Measurements from ENCODE around the gene MINK1.

The MINK1 gene

GRCh38 chr17:4935650-4936049, 102.5 kb downstream of the MINK1 start:
- DNase-seq: no peak

DNA sequence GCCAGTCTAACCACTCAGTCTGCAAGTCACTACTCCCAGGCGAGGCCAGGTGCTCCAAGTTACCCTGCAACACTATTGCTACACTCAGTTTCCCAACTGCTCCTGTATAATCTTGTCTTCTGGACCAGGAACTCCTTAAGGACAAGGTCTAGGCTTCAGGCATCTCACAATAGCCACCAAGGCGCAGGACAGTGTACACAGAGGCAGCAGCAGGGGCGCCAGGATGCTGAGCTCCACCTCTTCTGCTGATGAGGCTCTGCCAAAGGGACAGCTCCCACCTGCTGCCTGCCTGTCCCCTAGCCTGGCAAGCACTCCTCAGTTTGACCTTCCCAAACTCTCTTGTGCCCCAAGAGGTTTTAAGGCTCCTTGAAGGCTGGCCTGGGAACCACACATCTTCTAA, 103.3 kb downstream of the MINK1 start:
- DNase-seq: no peak

GRCh38 chr17:4937553-4937952, 104.4 kb downstream of the MINK1 start:
- no peak for DNase-seq

DNA sequence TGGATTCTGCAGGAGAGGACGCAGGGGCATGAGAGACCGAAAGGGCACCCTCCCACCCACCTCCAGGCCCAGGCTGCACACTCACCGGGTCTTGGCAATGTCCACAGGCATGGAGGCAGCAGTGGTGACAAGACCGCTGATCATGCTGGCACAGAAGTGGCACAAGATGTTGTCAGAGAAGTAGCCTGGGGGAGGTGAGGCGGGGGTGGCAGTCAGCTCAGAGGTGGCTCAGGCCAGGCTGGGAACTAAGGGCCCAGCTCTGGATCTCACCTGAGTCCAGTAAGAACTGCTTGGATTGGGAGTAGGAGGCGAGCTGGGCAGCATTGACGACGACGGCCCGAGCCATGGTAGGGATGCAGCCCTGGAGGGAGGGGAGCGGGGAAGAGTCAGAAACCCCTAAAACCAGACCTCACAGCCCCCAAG, 104.9 kb downstream of the MINK1 start:
- no peak for DNase-seq

DNA sequence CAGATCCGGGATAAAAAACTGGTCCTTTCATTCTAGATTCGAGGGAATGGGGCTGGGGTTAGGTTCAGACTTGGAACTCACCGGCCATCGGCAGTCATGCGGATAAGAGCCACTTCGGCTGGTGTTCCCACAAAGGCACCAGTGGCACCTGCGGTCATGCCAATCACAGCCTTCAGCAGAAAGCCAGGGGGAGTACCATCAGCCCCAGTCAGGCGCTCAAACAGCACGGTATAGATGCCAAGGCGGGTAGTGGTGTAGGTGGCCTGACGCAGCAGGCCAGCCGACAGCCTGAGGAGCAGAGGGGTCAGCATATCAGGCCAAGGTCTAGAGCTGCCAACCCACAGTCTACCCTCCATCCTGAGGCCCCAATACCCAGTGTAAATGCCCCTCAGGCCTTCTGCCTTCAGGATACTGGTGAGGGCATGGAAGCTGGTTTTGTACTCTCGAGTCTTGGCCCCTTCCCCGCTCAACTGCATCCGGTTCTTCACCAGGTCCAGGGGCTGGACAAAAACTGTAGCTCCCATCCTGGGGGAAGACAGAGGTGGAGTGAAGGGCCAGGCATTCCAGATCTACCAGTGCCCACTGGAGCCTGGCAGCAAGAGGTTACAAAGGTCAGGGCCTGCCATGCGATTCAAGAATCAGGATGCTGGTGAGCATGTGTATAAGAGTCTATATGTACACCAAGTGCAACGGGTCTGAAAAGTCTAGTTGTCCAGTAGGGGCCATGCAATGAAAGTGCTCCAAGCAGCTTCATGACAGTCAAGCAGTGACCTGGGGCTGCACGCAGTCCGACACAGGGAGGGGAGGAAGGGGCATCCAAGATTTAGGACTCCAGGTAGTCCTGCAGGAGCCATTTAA, 105.8 kb downstream of the MINK1 start:
- no peak for DNase-seq

DNA sequence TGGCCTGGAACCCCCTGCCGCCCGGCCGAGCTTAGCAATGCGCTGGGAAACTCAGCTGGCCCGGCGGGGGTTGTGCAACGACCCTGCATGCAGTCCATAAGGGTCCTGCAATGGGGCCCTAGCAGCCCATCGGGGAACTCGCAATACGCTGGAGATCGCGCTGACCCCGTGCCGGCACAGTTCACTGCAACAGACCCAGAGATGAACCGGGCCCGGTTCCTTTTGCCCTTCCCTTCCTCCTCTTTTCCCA, 106.3 kb downstream of the MINK1 start:
- no peak for DNase-seq

DNA sequence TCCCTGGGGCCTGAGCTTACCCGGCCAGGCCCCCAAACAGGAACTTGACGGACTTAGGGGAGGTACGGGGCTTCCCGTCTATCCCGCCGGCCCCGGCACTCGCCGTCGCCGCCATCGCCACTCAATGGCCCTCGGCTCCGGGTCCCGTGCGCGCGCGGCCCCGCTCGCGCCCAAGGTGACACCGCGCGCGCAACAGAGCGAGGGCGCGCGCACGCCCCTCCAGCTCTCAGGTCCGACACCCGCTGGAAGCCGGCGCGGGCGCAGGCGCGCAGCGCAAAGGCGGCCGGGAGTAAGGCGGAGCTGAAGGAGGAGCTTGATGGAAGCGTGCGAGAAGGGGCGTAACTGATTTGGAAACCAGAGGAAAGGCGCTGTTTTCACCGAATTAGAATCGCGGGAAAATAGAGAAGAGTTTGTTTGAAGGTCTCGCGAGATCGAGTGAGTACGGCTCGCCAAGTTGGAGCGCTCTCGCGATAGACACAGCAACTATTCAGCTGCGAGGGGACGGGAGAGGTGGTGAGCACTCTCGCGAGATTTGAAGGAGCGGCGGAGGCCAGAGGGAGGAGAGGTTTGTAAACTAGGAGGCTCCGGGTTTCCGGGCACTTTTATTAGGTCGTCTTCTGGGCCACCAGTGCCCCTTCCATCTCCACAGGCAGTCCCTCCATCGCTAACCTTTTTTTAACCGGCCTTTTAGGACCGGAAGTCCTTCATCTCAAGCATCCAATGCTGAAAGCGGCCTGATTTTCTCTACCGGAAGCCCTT, 106.8 kb downstream of the MINK1 start, which contains the start of the genes RNF167 and SLC25A11:
TSS of gene RNF167 (plus strand) at position 473 of the 759 bp plus-strand sequence. CDS start 642 bp downstream, outside the sequence.
TSS of gene SLC25A11 (minus strand) at position 251 of the 759 bp plus-strand sequence. CDS start at position 115, 136 bp downstream.
- peak; percentile 98 to 99 for DNase-seq

DNA sequence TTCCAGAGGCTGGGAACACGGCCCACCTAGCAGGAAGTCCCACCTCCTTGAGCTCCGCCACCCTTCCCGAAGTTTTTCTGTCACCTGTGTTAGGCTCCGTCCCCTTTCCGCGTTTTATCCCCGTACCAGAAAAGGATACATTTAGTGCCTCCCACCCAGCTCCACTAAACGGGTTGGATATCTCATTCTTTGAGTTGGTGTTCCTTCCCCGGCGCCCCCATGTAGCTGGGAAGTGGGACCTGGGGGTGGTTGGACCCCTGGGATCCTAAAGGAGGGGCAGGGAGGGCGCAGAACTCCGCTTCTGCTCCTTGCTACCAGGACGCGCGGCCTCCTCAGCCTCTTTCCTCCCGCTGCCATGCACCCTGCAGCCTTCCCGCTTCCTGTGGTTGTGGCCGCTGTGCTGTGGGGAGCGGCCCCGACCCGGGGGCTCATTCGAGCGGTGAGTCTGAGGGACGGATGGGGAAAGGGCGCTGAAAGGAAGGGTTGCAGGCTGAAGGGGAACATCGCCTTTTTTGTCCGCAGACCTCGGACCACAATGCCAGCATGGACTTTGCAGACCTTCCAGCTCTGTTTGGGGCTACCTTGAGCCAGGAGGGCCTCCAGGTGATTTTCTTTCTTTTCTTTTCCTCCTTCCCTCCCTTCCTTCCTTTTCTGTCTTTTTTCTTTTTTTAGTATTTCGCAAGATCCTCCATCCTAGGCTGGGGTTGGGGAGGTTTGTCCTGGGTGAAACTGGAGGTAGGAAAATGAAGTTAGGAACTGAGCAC, 107.6 kb downstream of the MINK1 start:
- DNase-seq: peak; percentile 28 to 40

- no peak for DNase-seq
Measured at GRCh38 chr17:4941319-4941610, 108.1 kb downstream of the MINK1 start.

DNA sequence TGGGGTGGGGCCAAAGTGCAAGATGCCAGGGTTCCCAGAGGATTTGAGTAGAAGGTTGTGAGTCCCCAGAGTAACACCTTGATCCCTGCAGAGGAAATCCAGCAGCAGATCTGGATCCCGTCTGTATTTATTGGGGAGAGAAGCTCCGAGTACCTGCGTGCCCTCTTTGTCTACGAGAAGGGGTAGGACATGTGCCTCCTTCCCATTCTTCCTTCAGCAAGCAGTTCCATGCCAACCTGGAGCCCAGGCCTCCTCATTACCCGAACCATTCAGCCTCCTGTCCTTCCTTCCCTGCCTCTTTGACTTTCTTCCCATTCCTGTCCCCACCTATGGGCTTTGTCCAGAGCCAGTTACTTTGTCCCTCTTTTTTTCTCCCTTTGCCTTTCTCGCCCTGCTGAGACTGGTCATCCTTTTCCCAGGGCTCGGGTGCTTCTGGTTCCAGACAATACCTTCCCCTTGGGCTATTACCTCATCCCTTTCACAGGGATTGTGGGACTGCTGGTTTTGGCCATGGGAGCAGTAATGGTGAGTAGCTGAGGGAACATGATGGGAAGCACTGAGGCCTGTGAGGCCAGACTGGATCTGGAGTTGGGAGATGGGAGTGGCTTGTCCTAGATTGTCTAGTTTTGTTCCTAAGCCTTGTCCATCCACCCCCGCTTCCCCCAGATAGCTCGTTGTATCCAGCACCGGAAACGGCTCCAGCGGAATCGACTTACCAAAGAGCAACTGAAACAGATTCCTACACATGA, 109.8 kb downstream of the MINK1 start:
- no peak for DNase-seq

DNA sequence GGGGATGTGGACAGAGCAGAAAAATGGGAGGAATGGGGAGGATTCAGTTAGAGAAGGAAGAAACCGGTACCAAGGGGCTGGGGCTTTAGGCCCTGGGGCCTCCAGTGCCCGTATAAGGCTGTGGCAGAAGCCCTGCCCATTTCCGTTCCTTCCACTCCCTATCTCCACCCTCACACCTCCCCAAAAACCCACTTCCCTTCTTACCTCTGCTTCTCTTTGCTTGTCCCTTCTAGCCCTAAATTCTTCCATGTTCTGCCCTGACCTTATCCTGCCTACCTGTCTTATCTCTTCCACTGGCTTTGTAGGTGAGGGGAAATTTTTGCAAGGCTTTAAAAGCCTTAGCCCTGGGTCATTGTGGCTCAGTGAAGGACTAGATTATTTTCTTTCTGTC, 111.0 kb downstream of the MINK1 start:
- DNase-seq: peak; percentile 49 to 66

DNA sequence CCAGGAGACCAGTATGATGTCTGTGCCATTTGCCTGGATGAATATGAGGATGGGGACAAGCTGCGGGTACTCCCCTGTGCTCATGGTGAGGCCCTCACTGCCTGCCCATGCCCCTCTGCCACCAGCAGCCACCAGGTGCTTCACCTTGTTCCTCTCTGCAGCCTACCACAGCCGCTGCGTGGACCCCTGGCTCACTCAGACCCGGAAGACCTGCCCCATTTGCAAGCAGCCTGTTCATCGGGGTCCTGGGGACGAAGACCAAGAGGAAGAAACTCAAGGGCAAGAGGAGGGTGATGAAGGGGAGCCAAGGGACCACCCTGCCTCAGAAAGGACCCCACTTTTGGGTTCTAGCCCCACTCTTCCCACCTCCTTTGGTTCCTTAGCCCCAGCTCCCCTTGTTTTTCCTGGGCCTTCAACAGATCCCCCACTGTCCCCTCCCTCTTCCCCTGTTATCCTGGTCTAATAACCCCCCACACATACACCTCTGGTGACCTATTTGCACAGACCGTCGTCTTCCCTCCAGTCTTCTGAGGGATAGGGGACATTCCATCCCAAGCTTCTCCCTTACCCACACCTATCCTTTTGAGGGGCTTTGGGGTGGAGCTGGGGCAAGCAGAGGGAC, 111.5 kb downstream of the MINK1 start:
- DNase-seq: peak in 1 of 2 donors; percentile 28

GRCh38 chr17:4945176-4945943, 112.2 kb downstream of the MINK1 start:
- peak; percentile 75 to 80 for DNase-seq

DNA sequence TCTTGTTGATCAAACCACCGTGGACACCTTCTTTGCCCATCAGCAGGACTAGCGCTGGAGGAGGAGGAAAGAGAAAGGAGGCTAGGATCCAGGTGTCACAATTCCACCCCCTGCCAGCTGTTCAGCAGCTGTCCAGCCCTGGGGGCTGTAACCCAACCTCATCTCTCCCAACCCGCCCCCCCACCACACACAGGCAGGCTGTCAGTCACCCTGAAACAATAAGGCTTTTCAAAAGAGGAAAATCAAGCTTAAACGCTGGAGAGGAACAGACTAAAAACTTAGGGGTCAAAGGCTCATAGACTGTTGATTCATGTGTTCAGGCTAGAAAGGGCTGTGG, 112.8 kb downstream of the MINK1 start:
- no peak for DNase-seq

DNA sequence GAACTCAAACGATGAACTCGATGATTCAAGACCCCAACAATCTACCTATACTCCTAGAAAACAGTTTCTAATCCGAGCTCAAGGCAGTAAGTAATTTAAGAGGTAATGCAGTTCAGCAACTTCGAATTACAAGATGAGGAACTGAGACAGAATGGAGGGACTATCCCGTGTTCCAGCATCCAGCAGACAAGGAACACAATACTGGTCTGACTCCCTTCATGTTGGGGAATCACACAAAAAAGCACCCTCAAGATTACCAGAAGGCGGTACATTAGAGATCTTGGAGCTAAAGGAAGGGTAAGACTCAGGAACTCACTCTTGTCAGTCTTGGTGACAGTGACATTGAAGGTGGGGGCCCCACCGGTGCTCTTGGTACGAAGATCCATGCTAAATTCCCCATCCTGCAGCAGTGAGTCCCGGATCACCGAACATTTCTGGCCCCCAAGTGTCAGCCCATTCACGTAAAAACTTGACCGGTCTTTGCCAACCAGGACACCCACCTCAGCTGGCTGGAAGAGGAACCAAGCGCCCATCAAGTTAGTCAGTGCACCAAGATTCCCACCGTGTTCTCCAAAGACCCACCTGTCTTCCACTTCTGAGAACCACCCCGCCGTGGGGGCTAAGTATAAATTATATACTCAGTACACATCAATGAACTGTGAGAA, 113.3 kb downstream of the MINK1 start:
- no peak for DNase-seq

- no peak for DNase-seq
Measured at GRCh38 chr17:4947010-4947410, 113.9 kb downstream of the MINK1 start.

Data from CD4-positive, alpha-beta T cell treated with Interleukin-1 beta for 1 hour (primary cell).